SHP77 (cell line): ENCODE measurements around the gene EFCAB8.
"Not testable (repeated sequence)": the region's sequence is repeated elsewhere in the genome, so short reads cannot be mapped to it uniquely, and the experiment has no call there.

Experiments
- DNase-seq, 2 experiments: peaks; one replicate each; lab custom pipeline; 2025; lab: John Stamatoyannopoulos, UW

EFCAB8 gene

DNA sequence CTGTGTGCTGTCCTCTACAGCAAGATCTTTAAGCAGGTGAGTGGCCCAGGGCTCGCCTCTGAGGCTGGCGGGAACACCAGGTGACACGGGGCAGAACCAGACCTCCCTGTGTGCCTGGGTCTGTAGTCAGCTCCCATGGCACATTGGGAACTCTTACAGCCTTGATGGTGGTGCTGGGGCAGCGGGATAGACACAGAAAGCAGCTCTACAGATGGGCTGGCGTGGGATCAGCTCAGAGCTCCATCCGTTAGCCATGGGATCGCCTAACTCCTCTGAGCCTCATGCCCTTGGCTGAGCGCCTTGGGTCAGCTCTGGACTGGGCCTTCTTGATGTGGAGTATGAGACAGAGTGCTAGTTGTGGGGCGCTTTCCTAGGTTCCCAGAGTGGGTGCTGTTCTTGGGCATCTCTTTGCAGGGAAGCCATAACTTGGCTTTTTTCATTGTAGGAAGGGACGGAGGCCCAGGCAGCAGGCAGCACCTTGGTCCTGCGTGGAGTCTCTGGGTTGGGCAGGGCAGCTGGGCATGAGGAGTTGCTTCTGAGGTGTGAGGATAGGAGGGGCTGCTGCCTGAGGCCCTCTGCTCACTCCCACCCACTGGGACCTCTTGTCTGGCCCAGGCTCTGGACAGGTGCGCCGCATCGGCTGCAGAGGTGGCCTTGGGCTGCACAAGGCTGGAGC, 51.3 kb downstream of the EFCAB8 start:
- no peak for DNase-seq

DNA sequence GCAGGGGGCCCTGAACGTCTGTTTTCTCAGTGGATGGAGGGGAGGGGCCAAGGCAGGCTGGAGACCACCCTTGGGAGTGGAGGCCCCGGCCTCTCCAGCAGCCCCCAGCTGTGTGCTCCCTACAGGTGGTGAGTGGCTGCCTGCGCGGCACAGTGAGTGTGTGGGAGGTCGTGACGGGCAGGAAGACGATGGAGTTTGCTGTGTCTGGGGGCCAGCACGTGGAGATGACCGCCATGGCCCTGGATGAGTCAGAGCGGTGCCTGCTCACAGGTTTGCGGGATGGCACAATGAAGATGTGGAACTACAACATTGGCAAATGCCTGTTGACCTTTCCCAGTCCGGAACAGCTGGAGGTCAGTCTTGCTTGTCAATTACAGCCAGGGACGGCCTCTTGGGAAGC, 52.6 kb downstream of the EFCAB8 start:
- no peak for DNase-seq

DNA sequence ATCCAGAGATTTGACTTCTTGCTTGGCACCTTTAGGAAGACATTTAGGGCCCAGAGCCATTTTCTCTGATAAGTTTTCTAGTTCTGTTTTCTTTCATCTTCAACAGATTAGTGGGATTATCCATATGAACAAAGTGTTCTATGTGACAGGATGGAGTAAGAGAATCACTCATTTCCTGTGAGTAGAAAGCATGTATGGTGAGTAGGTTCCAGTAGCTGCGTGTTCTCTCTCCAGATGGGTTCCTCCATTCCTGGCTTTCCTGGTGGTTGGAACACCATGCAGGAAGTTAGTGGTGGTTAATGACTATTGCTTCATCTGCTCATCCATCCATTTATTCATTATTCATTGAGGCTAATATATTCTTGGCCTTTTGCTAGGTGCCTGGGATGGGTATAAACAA, 54.0 kb downstream of the EFCAB8 start:
- no peak for DNase-seq

DNA sequence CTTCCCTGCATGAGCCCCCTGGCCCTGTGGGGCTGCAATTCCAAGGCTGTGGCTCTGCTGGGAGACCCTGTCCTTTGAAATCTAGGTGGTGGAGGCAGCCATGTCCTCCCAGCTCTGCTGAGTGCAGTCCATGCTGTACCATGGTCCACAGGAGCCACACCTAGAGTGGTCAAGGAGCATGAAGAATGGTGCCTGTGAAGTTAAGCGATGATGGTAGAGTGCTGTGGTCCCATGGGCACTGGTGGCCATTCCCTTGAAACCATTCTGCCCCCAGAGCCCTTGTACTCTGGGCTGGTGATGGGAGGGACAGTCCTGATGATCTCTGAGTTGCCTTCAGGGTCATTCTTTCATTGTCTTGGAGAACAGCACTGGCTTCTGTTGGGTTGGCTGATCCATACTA, 55.3 kb downstream of the EFCAB8 start:
- DNase-seq: no peak

DNA sequence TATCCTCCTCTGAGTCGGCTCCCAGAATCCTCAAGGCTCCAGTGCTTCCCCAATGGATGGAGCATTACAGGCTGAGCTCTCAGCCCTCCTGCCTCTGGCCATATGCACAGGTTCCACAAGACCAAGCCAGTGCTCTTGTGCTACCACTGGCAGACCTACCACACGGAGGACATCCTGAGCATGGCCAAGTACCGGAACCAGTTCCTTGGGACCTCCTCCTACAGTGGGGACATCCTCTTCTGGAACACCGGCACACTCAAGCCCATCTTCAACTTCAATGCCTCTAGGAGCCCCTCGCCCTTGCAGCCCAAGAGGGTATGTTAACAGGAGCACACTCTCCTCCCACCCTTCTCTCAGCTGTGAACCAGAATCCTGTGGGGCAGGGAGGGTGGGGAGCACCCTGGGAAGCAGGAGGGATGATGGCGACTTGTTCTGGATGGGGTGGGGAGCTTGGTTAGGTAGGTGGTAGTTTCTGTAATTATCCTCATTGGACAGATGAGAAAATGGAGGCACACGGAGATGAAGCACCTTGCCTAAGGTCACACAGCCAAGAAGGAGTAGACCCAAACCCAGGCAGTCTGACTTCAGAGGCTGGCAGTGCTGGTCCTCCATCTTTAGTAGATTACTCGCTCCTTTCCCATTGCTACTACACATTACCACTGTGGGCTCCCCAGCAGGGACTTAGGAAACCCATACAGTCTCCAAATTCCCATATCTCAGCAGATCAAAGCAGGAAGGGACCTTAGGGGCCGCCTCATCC, 58.6 kb downstream of the EFCAB8 start:
- no peak for DNase-seq

DNA sequence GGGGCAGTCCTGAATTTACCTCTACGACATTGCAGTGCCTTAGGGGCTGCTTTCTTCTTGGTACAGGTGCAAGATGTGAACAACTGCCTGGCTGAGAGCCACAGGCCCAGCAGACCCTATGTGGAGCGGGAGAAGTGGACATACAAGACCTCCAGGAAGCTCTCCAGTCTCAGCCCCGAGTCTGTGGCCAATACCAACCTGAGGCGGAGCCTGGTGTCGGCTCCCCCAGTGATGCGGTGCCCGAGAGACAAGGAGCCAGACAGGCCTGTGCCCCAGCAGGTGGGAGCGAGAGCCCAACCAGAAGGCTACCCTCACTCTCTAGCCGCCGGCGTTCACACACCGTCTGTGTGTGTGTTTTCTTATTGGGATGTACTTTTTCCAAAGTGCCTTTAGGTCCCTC, 59.6 kb downstream of the EFCAB8 start:
- no peak for DNase-seq

DNA sequence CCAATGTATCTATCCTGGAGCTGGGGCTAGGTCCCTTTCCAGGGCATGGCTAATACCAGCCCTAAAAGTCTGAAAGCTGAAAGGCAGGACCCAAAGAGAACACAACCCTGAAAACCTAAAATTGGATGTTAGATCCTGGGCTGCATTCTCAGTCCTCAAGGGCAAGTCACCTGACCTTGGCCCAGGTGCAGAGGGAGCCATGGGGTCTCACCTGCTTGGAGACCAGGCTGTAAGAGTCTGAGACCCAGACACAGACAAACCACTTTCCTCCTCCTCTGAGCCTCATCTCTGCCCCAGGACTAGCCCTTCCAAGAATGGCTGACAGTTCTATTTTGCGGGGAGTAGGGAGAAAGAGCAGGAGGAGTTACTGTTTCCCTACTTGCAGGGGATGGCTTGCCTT, 60.0 kb downstream of the EFCAB8 start:
- DNase-seq: no peak

DNA sequence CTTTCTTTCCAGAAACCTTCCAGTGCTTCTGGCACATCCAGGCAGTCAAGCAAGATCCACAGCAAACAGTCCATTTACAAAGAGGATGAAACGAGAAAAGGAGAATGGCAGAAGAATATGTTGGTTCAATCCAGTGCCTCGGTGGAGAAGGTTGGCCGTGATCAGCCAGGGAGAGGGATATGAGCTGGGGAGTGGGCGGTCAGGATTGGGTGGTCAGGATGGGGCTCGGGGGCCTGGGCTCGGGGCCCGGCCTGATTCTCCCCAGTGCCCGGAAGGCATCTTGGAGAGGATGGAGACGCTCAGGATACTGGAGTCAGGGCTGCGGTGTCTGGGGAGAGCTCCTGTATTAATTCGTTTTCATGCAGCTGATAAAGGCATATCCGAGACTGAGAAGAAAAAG, 61.3 kb downstream of the EFCAB8 start:
- DNase-seq: no peak

DNA sequence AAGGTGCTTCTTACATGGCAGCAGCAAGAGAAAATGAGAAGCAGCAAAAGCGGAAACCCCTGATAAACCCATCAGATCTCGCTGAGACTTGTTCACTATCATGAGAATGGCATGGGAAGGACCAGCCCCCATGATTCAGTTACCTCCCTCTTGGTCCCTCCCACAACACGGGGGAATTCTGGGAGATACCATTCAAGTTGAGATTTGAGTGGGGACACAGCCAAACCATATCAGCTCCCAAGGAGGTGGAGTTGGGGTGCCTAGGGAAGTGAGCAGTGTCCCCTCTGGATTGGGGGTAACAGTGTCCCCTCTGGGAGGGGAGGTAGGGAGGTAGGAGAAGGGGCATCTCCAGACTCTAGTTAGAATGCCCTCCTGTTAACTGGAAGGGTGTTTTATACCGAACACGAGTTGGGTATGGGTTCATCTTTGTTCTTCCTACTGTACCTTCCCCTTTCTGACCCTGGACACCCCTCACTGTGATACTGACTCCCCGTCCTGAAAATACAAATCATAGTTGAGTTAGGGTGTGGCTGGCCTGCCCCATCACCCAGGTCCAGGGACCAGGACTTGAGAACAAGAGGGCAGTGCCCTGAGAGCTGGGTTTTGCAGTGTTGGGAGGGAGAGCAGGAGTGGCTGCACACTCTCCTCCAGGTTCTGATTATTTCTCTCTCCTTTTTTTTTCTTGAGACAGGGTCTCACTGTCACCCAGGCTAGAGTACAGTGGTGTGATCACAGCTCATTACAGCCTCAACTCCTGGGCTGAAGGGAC, 62.0 kb downstream of the EFCAB8 start:
- DNase-seq: no peak

DNA sequence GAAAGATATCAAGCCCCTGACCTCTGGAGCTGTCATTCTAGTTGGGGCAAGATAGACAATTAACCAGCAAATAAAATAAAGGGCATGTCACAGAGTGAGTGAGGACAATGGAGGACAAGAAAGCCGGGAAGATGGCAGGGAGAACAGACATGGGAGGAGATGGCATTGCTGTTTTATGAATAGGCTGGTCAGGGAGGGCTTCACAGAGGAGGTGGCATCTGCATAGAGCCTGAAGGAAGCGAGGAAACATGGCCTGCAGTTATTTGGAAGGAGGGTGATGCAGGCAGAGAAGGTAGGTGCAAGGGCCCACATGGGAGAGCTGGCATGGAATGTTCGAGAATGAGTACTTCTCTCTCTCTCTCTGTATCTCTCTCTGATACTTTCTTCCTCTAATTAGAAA, 63.7 kb downstream of the EFCAB8 start:
- no peak for DNase-seq

DNA sequence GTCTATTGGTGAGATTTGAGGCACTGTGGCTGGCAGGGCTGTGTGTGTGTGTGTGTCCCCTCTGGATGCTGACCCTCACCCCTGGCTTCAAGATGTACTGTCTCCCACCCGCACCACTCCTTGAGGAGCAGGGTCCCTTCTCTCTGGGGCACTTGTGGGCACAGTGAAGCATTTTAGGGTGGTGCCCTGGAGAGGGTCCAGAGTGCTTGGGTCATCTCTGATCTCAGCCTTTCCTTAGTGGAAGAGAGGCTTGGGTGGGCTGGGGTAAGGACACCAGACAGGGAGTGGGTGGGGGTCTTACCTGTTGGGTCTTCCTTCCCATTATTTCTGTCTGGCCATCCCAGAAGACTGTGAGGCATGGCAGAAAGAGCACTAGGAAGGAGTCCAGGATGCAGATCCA, 66.1 kb downstream of the EFCAB8 start:
- no peak for DNase-seq

DNA sequence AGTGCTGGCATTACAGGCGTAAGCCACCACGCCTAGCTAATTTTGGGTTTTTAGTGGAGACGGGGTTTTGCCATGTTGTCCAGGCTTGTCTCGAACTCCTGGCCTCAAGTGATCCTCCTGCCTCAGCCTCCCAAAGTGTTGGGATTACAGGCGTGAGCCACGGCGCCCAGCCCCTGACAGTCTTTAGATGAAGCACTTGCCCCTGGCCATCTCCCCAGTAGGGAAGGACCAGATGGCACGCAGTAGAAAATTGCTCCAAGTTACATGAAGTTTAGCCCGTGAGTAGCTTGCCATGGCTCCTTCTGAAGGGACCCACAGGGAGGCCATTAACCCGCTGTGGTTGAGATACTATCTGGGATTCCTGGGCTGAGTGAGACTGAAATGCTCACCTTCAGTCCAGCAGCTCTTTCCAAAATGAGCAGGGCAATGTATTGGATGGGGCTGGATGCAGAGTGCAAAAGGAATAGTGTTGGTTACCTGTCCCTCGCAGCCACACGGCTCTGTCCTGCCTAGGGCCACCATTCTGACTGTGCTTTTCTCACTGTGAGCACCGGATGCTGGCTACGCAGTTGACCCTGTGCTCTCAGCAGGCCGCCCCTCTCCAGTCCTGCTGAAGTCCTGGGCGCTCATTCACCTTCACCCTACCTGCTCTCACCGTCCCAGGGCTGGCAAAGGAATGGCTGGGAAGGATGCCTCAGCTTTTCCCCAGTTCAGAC, 66.9 kb downstream of the EFCAB8 start:
- DNase-seq: no peak

DNA sequence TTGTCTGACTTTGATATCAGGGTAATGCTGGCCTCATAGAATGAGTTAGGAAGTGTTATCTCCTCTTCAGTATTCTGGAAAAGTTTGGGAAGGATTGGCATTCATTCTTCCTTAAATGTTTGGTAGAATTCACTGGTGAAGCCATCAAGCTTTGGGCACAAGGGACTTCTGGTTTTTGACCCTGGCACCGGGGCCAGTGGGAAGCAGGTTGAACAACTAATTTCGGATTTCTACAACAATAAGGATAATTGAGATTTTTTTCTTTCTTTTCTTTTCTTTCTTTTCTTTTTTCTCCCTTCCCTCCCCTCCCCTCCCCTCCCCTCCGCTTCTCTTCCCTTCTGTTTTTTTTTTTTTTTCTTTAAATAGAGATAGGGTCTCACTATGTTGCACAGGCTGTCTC, 70.4 kb downstream of the EFCAB8 start:
- DNase-seq: no peak

DNA sequence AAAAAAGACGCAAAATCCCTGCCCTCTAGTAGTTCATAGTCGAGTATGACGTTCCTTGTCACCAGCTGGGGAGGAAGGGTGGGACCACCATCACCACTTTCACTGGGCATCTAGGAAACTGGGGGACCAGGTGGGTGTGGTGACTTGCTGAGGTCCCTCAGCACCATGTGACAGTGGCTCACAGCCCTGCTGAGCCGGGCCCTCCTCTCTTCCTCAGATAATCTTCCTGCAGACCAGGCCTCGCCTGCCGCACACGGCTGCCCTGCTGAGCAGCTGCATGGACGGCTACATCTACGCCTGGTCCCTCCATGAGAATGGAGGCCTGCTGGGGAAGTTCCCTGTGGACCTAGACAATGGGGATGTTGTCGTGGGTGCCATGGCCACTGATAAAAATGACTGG, 71.5 kb downstream of the EFCAB8 start:
- no peak for DNase-seq

DNA sequence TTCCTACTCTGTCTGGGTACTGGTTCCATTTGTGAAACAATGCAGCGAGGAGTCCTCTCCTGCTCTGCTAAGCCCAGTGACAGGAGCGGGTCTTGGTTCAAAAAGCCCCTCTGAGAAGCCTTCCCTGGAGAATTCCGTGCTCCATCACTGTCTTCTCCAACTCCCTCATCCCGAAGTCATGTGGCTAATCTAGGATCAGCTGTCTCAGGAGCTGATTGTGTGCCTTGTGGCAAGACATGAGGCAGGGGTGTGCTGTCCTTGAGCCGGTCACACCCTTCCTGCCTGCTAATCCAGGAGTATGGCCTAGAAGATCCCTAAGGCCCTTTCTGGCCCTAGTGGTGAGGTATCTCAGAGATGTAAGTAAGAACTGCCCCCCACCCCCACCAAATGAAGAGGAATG, 72.0 kb downstream of the EFCAB8 start:
- no peak for DNase-seq

DNA sequence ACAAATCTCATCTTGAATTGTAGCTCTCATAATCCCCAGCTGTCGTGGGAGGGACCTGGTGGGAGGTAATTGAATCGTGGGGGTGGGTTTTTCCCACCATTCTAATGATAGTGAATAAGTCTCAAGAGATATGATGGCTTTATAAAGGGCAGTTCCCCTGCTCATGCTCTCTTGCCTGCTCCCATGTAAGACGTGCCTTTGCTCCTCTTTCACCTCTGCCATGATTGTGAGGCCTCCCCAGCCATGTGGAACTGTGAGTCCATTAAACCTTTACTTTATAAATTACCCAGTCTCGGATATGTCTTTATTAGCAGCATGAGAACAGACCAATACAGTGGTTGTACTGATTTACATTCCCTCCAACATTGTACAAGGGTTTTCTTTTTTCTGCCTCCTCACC, 75.9 kb downstream of the EFCAB8 start:
- no peak for DNase-seq

DNA sequence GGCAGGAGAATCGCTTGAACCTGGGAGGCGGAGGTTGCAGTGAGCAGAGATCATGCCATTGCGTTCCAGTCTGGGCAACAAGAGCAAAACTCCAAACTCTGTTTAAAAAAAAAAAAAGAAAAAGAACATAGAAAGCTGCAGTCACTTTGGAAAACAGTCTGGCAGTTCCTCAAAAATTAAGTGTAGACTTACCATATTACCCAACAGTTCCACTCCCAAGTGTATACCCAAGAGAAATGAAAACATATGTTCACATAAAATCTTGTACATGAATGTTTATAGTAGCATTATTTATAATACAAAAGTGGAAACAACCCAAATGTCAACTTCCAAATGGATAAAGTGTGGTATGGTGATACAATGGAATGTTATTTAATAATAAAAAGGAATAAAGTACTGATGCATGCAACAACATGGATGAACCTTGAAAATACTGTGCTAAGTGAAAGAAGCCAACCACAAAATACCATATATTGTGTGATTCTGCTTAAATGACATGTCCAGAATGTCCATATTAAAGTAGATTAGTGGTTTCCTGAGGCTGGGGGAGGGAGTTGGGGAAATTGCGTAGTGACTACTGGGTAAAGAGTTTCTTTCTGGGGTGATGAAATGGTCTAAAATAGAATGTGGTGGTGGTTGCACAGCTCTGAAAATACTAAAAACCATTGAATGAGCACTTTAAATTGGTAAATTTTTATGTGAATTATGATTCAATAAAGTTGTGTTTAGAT, 82.6 kb downstream of the EFCAB8 start:
- DNase-seq: no peak

DNA sequence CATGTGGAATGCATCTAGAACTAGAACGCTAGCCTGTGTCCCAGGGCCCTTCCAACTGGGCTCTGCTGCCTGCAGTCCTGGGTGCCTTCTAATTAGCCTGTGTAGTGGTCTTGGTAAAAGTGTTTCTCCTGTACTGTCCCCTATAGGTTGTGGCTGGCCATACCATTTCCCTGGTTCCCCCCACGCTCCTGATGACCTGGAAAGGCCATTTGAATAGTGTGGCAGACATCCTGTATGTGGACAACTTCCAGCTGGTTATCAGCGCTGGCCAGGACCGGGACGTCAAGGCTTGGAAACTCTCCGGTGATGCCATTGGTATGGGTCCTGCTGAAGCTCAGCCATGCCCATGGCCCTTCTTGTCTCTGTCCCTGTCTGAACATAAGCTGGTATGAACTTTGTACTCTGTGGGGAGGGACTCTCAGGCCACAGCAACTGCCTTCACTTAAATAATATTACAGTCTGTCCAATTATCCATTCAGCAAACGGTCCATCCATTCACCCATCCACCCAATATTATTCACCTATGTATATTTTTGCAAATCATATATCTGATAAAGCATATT, 84.8 kb downstream of the EFCAB8 start:
- DNase-seq: no peak

DNA sequence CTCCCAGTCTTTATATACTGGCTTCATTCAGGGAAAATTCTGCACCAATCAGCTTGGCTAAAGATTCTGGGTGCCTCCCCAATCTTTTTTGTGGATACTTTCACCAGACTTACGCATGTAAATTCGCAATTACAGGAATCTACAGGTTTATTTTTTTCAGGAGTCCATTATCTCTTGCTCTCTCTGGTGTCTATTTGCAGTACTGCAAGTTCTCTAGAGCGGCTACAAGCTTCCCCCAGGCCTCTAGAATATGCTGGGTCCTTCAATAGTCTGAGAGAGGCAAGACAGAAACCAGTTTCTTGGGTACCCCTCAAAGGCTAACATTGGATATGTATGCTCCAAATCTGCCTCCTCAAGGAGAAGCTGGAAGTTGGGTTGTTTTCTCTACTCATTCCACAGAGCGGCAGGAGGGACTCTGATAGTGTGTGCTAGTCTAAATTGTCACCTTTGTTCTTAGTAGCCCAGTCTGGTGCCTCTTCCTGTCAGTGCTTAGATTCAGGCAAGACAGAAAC, 87.0 kb downstream of the EFCAB8 start:
- DNase-seq: peak; percentile 2 to 11

DNA sequence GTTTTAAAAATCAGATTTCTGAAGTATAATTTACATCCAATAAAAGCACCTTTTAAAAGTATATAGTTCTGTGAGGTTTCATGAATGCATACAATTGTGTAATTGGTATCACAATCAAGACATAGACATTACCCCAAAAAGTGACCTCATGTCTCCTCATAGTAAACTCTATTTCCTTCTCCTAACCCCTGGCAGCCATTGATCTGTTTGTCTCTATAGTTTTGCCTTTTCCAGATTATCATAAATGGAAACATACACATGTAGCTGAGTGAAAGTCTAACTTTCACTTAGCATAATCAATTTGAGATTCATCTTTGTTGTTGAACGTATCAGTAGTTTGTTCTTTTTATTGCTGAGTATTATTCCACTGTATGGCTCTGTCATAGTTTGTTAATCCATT, 87.9 kb downstream of the EFCAB8 start:
- no peak for DNase-seq

DNA sequence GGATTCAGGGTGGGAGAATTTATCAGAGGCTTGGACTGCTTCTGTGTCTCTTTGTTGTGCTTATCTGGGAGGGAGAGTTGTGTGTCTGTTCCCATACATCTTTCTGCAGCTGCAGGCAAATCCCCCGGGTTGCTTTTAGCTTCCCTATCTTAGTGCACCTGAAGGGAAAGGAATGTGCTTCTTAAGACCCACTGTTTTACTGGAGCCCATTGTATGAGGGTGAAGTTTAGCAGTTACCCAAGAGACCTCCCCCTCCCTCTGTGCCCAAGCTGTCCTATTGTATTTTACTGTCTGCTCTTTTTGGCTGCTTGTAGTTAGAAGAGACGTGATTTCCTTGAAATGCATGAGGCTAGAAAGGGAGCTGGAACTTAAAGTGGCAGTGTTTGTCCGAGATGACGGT, 91.8 kb downstream of the EFCAB8 start:
- not testable (repeated sequence) for DNase-seq
